ENCODE data around the gene FCRL1.

The FCRL1 gene

DNA sequence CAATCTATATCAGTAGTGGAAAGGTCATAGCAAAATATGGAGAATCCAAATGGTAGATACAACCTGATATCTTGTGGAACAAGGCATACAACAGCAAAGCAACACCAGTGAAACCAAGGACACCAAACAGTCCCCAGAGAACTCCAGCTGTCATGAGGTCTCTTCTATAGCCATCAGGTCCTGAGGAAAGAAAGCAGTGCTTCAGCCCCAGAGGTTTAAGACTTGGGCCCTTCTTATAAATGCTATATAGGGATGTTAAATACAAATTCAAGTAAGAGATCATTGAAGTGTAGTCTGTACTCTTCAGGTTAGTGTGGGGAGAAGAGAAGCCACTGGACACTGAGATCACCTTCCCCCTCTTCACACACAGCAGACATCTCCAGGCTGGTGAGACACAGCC, 53.1 kb downstream of the FCRL1 start:
- H3K27ac ChIP-seq = no peak overlapping the region
- TF ChIP-seq ZFX (IDR thresholded peaks at IDR 0.05; ENCODE audit: borderline replicate concordance) = no peak

DNA sequence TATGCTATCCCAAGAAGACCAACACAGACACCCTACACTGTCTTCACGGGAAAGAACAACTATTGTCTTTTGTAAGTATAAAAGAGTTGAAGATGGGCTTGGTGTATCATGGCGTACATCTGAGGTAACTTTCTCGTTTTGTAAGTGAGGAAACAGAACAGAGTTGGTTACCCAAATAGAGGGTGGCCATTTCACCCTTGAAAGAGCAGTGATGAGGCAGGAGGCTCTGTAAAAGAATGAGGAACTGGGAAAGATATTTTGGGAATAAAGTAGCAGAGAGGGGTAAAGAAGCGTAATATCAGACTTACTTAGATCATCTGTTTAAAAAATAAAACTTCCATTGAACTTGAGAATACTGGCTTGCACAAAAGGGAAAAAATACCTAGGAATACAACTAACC, 61.9 kb downstream of the FCRL1 start:
- no peak for TF ChIP-seq ZFX (IDR thresholded peaks at IDR 0.05; ENCODE audit: borderline replicate concordance)
- TF ChIP-seq, protein P1, sequence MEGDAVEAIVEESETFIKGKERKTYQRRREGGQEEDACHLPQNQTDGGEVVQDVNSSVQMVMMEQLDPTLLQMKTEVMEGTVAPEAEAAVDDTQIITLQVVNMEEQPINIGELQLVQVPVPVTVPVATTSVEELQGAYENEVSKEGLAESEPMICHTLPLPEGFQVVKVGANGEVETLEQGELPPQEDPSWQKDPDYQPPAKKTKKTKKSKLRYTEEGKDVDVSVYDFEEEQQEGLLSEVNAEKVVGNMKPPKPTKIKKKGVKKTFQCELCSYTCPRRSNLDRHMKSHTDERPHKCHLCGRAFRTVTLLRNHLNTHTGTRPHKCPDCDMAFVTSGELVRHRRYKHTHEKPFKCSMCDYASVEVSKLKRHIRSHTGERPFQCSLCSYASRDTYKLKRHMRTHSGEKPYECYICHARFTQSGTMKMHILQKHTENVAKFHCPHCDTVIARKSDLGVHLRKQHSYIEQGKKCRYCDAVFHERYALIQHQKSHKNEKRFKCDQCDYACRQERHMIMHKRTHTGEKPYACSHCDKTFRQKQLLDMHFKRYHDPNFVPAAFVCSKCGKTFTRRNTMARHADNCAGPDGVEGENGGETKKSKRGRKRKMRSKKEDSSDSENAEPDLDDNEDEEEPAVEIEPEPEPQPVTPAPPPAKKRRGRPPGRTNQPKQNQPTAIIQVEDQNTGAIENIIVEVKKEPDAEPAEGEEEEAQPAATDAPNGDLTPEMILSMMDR (IDR thresholded peaks at IDR 0.05) = no peak
- no peak overlapping the region for H3K27ac ChIP-seq

DNA sequence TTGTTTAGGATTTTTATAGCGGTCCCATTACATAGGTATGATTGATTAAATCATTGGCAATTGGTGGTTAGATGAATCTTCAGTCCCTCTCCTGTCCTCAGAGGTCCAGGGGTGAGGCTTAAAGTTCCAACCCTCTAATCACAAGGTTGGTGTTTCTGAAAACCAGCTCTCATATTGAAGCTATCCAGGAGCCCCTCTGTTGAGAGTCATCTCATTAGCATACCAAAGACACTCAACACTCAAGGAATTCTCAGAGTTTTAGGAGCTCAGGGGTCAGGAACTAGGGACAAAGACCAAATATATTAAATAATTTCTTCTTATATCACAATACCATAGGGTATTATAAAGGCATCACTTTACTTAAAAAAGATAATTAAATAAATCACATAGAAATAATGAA, 66.3 kb downstream of the FCRL1 start:
- TF ChIP-seq ZFX (IDR thresholded peaks at IDR 0.05; ENCODE audit: borderline replicate concordance) = no peak
- TF ChIP-seq, protein P1 (IDR thresholded peaks at IDR 0.05) = no peak

DNA sequence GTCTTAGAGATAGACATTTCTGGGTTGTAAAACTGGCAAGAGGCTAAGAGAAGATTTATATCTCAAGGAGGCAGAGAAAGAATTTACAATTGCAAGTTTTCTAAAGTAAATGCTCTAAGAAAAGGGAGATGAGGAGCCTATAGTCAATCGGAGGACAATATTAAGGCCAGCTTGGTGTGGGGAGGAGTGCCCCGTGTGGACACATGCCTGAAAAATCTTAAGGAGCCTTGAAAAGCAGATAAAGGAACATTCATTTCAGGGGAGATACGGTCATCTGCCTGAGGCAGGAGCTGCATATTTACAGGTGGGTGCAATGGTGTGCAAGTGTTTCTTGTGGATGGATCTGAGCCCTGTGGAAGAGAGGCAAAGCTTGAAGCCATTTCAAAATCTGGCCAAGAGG, 68.6 kb downstream of the FCRL1 start:
- no peak for TF ChIP-seq ZFX (IDR thresholded peaks at IDR 0.05; ENCODE audit: borderline replicate concordance)
- TF ChIP-seq, protein P1 (IDR thresholded peaks at IDR 0.05) = no peak
- H3K27ac ChIP-seq = no peak overlapping the region

More for the DNA sequence above, 66.3 kb downstream of the FCRL1 start:
- H3K27ac ChIP-seq = no peak overlapping the region

DNA sequence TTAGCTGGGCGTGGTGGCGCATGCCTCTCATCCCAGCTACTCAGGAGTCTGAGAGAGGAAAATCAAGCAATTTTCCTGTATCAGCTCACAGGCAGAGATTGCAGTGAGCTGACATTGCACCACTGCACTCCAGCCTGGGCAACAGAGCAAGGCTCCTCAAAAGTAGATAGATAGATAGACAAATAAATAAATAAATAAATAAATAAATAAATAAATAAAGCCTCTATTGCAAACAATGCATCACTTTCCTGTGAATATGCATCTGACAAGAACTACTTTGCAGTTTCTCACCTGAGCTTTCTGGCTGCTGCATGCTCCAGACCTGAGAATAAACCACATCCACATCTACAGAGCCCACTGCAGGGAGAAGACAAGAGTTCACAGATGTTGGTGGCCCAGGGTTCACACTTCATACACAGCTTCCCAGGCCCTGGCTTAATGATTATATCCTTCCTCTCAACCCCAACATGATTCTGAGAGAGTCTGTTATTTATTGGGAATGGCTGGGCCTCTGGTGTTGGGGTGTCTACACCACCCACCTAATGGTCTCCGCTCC, 71.6 kb downstream of the FCRL1 start:
- TF ChIP-seq, protein P1 (IDR thresholded peaks at IDR 0.05) = no peak
- no peak for TF ChIP-seq ZFX (IDR thresholded peaks at IDR 0.05; ENCODE audit: borderline replicate concordance)
- no peak overlapping the region for H3K27ac ChIP-seq

Measured in 22Rv1 (cell line).